ENCODE data around the gene TBC1D22A.

Gene TBC1D22A

GRCh38 chr22:46879083-46879482, 116.6 kb downstream of the TBC1D22A start:
- DNase-seq (ENCODE audit: low read depth in 2 of 2, low spot score in 1 of 2), result no peak

- DNase-seq (ENCODE audit: low read depth in 2 of 2, low spot score in 1 of 2), result no peak
Observed at GRCh38 chr22:46881373-46882118, 119.1 kb downstream of the TBC1D22A start.

- DNase-seq (ENCODE audit: low read depth in 2 of 2, low spot score in 1 of 2), result no peak
Observed at GRCh38 chr22:46883092-46883910, 120.9 kb downstream of the TBC1D22A start.

- no peak for DNase-seq (ENCODE audit: low read depth in 2 of 2, low spot score in 1 of 2)
Observed at GRCh38 chr22:46884365-46884764, 121.9 kb downstream of the TBC1D22A start.

- no peak for DNase-seq (ENCODE audit: low read depth in 2 of 2, low spot score in 1 of 2)
Observed at GRCh38 chr22:46887978-46888377, 125.5 kb downstream of the TBC1D22A start.

- DNase-seq (ENCODE audit: low read depth in 2 of 2, low spot score in 1 of 2), result no peak
Observed at GRCh38 chr22:46890819-46891218, 128.4 kb downstream of the TBC1D22A start.

GRCh38 chr22:46891382-46891951, 129.0 kb downstream of the TBC1D22A start:
- no peak for DNase-seq (ENCODE audit: low read depth in 2 of 2, low spot score in 1 of 2)

GRCh38 chr22:46892866-46893265, 130.4 kb downstream of the TBC1D22A start:
- DNase-seq (ENCODE audit: low read depth in 2 of 2, low spot score in 1 of 2), result no peak

- DNase-seq (ENCODE audit: low read depth in 2 of 2, low spot score in 1 of 2), result no peak
Observed at GRCh38 chr22:46893281-46894020, 131.0 kb downstream of the TBC1D22A start.

GRCh38 chr22:46894081-46894671, 131.7 kb downstream of the TBC1D22A start:
- no peak for DNase-seq (ENCODE audit: low read depth in 2 of 2, low spot score in 1 of 2)

GRCh38 chr22:46894851-46895640, 132.6 kb downstream of the TBC1D22A start:
- DNase-seq (ENCODE audit: low read depth in 2 of 2, low spot score in 1 of 2), result no peak

- DNase-seq (ENCODE audit: low read depth in 2 of 2, low spot score in 1 of 2), result no peak
Observed at GRCh38 chr22:46895753-46896152, 133.3 kb downstream of the TBC1D22A start.

GRCh38 chr22:46896166-46896565, 133.7 kb downstream of the TBC1D22A start:
- no peak for DNase-seq (ENCODE audit: low read depth in 2 of 2, low spot score in 1 of 2)

GRCh38 chr22:46896568-46897245, 134.3 kb downstream of the TBC1D22A start:
- DNase-seq (ENCODE audit: low read depth in 2 of 2, low spot score in 1 of 2), result no peak

- no peak for DNase-seq (ENCODE audit: low read depth in 2 of 2, low spot score in 1 of 2)
Observed at GRCh38 chr22:46897246-46897623, 134.8 kb downstream of the TBC1D22A start.

GRCh38 chr22:46900549-46900948, 138.1 kb downstream of the TBC1D22A start:
- no peak for DNase-seq (ENCODE audit: low read depth in 2 of 2, low spot score in 1 of 2)

- DNase-seq (ENCODE audit: low read depth in 2 of 2, low spot score in 1 of 2), result no peak
Observed at GRCh38 chr22:46902436-46902835, 140.0 kb downstream of the TBC1D22A start.

- DNase-seq (ENCODE audit: low read depth in 2 of 2, low spot score in 1 of 2), result no peak
Observed at GRCh38 chr22:46902998-46903916, 140.8 kb downstream of the TBC1D22A start.

GRCh38 chr22:46905415-46905814, 143.0 kb downstream of the TBC1D22A start:
- no peak for DNase-seq (ENCODE audit: low read depth in 2 of 2, low spot score in 1 of 2)
